ENCODE measurements around the gene ST3GAL2. TPM values are rescaled to one million over a fixed set of nuclear protein-coding genes. Genes with fewer than 3 reads are reported as not detected.

The ST3GAL2 gene
- total and polyA plus RNA-seq, 2 of the 4 experiments (the other 2 are of a cell fraction) = 17.4 to 17.7 TPM

DNA sequence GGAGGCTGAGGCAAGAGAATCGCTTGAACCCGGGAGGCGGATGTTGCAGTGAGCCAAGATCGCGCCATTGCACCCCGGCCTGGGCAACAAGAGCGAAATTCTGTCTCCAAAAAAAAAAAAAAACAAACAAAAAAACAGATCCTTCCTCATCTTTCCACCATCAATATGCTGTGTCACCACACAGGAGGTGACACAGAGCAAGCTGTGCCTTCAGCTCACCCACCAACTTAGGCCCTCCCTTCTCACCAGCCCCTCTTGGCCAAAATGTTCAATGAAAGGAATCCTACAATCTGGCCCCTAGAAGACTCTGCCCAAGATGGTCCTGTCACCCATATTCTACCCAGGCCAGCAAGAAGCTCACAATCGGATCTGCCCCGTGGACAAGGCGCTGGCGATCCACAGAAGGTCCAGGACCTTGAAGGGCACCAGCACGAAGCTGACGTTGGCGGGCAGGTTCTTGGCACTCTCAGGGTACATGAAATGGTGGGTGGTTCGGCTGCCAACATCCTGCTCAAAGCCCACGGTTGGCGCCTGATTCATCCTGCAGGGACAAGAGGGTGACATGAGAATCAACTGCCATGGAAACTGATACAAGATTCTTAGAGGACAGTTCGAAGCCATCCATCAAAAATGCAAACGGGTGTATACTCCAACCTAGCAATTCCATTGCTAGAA lies 50.8 kb downstream of the ST3GAL2 start:
- no peak for DNase-seq
- Histone ChIP-seq H4K20me1 (ENCODE audit: insufficient read depth, low read length) (peaks cover 5% of the 10 kb centered on the region; the same call in 1 of the 2 replicates), H4K5ac (ENCODE audit: low read depth, low read length) (no peak overlapping the region), H3K9me3 (ENCODE audit: control insufficient read depth, insufficient read depth, low read length) (no peaks in the 10 kb centered on the region), H4K8ac (ENCODE audit: low read depth in 2 of 2, low read length in 2 of 2) (no peak overlapping the region), H2BK5ac (ENCODE audit: low read depth, low read length, poor library complexity, severe bottlenecking) (no peak overlapping the region), H3K9me1 (ENCODE audit: insufficient read depth, low read length) (peaks cover 17% of the 10 kb centered on the region), H2BK120ac (ENCODE audit: low read depth, low read length) (no peak overlapping the region), H3K9ac (ENCODE audit: low read depth, low read length) (no peak overlapping the region), H2BK15ac (ENCODE audit: low read depth, low read length) (no peak overlapping the region), H2AK5ac (ENCODE audit: low read depth, low read length) (no peak overlapping the region), H3K23ac (ENCODE audit: low read depth, low read length) (no peak overlapping the region), H3K18ac (ENCODE audit: low read depth, low read length) (no peak overlapping the region), H3K14ac (replicated peaks; ENCODE audit: low read depth, low read length) (no peak overlapping the region), H3K4ac (ENCODE audit: low read depth, low read length) (no peak overlapping the region), H3K56ac (ENCODE audit: extremely low read depth, insufficient read depth, low read length) (no peak overlapping the region), H2AK9ac (replicated peaks; ENCODE audit: low read depth, low read length, poor library complexity) (no peak overlapping the region), H4K91ac (ENCODE audit: insufficient read depth, low read depth, low read length) (no peak overlapping the region), H2BK20ac (ENCODE audit: low read depth, low read length) (no peak overlapping the region), H3K27me3 (ENCODE audit: control insufficient read depth, insufficient read depth, low read length) (no peaks in the 10 kb centered on the region), H3K79me1 (ENCODE audit: low read depth in 1 of 2, low read length in 2 of 2) (peaks cover 0 to 22% of the 10 kb centered on the region in 2 experiments; a peak in 3 of 4 replicates), H3K27ac (ENCODE audit: insufficient read depth, low read length) (no peak overlapping the region), H3K36me3 (ENCODE audit: control insufficient read depth, insufficient read depth, low read length) (peaks cover 17% of the 10 kb centered on the region), H3K4me1 (ENCODE audit: control insufficient read depth, insufficient read depth, low read length) (peaks cover 9% of the 10 kb centered on the region), H3K4me3 (ENCODE audit: insufficient read depth, low read depth, low read length) (no peak overlapping the region), H3K4me2 (ENCODE audit: low read depth, low read length) (no peak overlapping the region), H2AFZ (replicated peaks; ENCODE audit: low read length, poor library complexity) (peak overlapping the region; percentile 23)
- ChIA-PET POLR2A (ENCODE audit: unreplicated experiment) (no interaction called here), CTCF (no interaction called here)
- no TSS peak for BruUV-seq (replicated peaks)
- dilution Hi-C loops (cut with HindIII; ENCODE audit: low sequenced_read_pairs, unreplicated experiment) = no loop called here
- no peak for TF ChIP-seq BHLHE40 (IDR thresholded peaks at IDR 0.05; ENCODE audit: low read depth, low read length)
- no peak for TF ChIP-seq FOS (IDR thresholded peaks at IDR 0.05; ENCODE audit: low read depth, low read length)
- TF ChIP-seq, protein P1, sequence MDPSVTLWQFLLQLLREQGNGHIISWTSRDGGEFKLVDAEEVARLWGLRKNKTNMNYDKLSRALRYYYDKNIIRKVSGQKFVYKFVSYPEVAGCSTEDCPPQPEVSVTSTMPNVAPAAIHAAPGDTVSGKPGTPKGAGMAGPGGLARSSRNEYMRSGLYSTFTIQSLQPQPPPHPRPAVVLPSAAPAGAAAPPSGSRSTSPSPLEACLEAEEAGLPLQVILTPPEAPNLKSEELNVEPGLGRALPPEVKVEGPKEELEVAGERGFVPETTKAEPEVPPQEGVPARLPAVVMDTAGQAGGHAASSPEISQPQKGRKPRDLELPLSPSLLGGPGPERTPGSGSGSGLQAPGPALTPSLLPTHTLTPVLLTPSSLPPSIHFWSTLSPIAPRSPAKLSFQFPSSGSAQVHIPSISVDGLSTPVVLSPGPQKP (IDR thresholded peaks at IDR 0.05; ENCODE audit: borderline replicate concordance, low read depth, low read length) = no peak
- TF ChIP-seq, protein P2, sequence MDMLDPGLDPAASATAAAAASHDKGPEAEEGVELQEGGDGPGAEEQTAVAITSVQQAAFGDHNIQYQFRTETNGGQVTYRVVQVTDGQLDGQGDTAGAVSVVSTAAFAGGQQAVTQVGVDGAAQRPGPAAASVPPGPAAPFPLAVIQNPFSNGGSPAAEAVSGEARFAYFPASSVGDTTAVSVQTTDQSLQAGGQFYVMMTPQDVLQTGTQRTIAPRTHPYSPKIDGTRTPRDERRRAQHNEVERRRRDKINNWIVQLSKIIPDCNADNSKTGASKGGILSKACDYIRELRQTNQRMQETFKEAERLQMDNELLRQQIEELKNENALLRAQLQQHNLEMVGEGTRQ (IDR thresholded peaks at IDR 0.05; ENCODE audit: low read depth, low read length) = no peak
- no peak for TF ChIP-seq CEBPB (IDR thresholded peaks at IDR 0.05; ENCODE audit: low read depth, low read length)
- TF ChIP-seq MAFK (IDR thresholded peaks at IDR 0.05; ENCODE audit: low read depth, low read length) = no peak
- TF ChIP-seq SMC3 (IDR thresholded peaks at IDR 0.05; ENCODE audit: low read depth, low read length) = no peak
- TF ChIP-seq NFE2L2 (IDR thresholded peaks at IDR 0.05; ENCODE audit: low read depth, low read length) = no peak
- no peak for TF ChIP-seq CHD1 (IDR thresholded peaks at IDR 0.05; ENCODE audit: low read depth, low read length)
- 99% methylated on average over 9 of the region's 19 CpGs; no CpG with 5 or more reads in 1 of the 2 experiments for WGBS, 2 experiments (ENCODE audit: extremely low coverage in 2 of 2, insufficient read length in 1 of 2)
- in situ Hi-C loops (cut with MboI; ENCODE audit: low sequenced_read_pairs) = no loop called here
- intact Hi-C loops (cut with micrococcal nuclease) = no loop called here
- ATAC-seq (ENCODE audit: low read depth) = no peak

Data from IMR-90 (cell line).